DMS 273 (cell line): ENCODE results near the gene DMRTB1.

ENCODE experiments used
- DNase-seq: peaks from one replicate; lab custom pipeline; 2025; ENCODE audit not compliant: unreplicated experiment; lab: John Stamatoyannopoulos, UW

Gene DMRTB1

DNA sequence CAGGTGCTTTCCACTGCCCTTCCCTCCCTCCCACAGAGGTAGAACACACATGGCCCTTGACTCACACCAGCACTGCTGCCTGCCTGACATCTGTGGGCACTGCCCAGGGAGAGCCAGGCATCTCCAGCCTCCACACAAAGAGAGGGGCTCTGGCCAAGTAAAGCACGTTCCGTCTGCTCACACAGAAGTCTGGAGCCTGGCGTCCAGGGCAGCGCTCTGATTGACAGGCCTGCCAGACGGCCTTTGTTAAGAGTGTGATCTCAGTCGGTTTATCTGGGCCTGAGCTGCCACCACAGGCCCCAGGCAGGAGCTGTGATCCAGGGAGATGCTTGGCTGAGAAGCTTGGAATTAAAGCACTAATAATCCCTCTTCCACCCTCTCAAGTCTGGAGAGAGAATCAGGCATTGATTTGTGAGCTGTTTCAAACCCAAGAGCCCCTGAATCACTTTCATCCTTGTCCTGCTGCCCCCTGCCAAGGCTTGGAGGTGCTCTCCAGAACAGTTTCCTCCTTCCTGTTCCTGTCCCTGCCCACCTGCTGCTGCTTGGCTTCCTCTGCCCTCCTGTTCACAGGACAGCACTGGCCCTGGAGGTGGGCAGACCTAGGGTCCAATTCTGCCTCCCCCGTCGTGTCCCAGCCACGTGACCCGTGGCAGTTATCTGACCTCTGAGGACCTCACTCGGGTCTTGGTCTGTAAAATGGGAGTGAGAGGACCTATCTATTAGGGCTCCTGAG is 3.7 kb downstream of the DMRTB1 start:
- DNase-seq, result peak; percentile 66

DNA sequence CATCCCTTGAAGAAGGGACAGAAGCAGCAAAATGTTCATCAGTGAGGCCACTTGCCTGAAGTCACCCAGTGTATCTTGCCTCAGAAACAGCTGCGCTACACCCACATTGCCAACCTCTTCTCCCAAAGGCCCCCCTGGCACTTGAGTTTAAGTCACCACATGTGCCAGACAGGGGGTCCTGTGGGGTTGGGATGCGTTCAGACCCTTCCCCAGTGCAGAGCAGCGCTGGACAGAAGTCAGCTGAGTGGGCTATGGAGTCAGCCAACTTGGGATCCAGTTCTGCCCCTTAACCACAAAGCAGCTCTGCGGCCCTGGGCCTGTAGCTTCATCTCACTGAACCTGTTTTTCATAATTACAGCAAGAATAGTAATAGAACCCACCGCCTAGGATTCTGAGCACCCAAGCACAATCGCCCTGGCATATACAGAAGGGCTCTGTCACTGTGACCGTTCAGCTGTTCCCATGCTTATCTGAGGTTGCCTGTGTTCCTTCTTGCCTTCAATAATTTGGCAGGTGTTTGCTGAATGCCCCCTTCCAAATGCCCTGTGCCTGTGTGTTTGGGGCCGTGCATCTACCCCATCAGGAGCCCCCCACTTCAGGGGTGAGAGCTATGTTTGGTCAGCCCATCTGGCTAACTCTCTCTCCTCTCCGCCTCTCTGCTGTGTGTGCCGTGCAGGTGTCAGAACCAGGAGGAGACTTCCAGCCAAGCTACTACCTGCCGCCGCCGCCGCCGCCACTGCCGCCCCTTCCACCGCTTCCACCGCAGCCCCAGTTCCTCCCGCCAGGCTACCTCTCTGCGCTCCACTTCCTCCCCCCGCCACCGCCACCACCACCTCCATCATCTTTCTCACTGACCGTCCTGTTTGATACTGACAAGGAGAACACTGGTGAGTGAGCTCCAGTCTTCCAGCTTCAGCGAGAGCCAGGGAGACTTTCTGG is 5.0 kb downstream of the DMRTB1 start:
- DNase-seq, result no peak

DNA sequence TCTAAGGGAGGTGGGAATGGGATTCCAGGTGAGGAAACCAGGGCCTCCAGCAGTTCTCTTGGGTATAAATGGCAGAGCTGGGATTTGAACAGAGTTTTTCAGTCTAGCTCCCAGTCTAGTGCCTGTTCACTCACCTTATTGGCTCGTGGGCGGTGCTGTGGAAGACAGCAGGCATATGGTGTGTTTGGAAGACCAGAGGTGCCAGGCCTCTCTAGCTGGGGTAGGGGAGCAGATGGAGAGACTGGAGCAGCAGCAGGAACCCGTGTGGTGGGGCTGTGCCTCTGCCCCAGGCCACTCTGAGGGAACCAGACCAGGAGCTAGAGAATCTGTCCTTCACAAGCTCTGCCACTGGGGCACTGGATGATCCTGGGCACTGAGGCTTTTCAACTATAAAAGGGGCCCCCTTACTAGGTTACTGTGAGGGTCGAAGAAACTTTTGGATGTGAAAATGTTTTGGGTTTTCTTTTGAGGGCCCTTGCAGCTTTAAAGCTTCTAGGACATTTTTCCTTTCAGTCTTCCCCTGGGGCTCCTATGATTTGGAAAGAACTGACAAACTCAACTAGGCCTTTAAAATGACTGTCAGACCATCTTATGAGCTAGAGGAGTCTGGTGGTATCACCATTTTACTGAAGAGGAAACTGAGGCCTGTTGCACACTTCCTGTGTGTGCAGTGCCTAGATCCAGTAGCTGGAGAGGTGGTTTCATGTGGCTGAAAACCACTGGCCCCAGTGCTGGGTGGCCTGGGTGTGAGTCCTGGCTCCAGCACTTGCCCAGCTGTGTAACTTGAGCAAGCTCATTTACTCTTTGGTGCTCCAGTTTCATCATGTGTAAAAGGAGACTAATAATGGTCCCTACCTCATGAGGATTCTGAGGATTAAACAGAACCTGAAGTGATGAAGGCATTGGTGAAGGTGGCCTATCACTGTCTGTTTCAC is 6.1 kb downstream of the DMRTB1 start:
- DNase-seq, result peak; percentile 95

DNA sequence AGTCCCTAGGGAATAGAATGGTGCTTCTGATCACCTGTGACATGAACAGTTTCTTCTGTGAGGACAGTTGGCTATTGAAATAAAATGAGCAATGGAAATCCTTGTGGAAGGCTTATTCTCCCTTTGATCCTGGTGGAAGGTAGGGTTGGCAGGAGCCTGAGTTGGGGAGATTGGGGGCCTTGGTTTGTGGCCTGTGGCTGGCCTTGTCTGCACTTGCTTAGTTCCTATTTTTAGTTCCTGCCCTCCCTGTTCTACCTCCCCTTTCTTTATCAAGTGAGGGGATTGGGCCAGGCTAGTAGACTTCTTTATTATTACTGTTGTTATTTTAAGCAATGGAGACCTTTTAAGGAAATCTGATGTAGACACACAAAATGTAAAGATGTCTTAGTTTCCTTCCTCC is 8.2 kb downstream of the DMRTB1 start:
- DNase-seq, result no peak

GRCh38 chr1:53468374-53468773 is 9.2 kb downstream of the DMRTB1 start:
- DNase-seq, result no peak

- DNase-seq, result no peak
Measured at GRCh38 chr1:53469373-53469772, 10.2 kb downstream of the DMRTB1 start.

DNA sequence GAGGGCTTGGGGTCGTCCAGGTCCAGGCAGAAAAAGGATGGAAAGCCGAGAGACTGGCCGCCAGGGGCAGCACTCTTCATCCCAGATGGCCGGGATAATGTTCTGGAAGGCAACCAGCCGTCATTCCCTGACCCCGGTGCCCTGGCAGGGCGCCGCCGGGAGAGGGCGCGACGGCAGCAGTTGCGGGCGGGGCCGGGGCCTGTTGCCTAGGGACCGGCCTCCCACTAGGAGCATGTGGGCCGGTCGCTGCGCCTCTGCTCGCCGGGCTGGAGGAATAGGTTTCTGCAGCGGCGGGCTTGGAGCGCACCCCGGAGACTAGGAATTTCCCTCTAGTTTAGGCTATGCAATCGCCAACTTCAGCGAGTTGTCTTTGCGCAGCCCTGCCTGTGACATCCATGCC is 11.0 kb downstream of the DMRTB1 start:
- peak; percentile 91 for DNase-seq

- DNase-seq, result no peak
Measured at GRCh38 chr1:53470584-53470983, 11.4 kb downstream of the DMRTB1 start.

DNA sequence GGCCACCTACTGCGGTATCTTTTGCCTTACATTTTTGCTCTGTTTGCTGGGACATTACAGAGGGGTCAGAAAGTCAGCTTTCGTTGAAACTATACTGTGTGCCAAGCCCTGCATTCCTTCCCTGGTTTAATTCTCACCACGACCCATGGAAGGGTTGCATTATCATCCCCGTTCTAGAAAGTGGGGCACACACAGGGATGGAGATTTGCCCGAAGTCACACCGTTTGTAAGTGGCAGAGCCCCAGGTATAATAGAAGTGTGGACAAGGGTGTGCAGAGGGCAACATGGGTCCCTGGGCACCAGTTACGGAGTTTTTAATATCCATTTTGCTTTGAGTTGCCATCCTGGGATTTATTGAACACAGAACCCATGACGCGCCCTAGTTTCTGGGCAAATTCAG is 11.8 kb downstream of the DMRTB1 start:
- no peak for DNase-seq

GRCh38 chr1:53473463-53473862 is 14.3 kb downstream of the DMRTB1 start:
- DNase-seq, result peak; percentile 27

DNA sequence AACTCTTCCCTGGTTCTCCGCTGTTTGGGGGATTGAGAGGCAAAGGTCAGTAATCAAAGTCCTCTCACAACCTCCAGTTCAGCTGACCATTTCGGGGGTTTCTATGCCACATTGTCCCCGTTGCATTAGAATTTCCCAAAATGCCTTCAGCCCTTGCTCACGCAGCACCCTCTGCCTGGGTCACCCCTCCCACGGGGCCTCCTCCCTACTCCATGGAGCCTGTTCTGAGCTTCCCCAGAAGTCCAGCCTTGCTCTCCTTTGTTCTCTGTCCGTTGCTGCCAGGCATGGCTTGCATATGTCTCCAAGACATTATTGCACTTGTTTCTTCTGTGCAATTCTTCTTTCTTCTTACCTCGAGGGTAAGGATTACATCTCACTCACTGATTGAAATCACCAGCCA is 16.5 kb downstream of the DMRTB1 start:
- no peak for DNase-seq

DNA sequence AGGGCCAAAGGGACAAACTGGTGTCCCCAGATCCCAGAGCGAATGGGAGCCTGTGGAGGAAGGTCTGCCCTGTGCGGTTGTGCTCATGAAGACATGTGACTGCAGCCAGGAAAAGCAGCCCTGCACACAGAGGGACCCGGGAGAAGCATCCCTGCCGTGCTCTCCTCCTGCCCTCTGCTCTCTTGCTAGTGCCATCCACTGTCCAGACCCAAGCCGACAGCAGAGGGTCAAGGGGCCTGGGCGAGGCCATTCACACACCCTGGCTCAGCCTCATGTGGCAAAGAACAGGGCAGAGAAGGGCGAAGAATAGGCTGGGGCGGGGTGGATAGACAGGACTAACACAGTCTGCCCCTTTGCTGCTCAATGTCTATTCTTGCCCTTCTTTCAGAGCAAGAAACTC is 17.4 kb downstream of the DMRTB1 start:
- DNase-seq, result no peak

GRCh38 chr1:53477651-53478501 is 18.7 kb downstream of the DMRTB1 start:
- peak; percentile 87 for DNase-seq

DNA sequence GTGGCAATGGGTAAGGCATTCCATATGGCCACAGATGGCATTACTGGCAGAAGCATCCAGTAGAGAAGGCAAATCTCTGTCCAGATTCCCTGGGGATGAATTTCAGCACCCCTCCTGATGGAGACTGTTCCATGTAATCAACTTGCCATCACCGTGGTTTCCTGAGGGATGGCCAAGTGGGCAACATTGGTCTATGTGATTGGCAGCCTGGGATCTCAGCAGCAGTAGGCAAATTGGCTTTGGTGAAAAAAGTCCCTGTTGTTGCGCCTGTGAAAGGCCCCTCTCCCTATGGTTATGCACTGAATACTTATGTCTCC is 19.3 kb downstream of the DMRTB1 start:
- DNase-seq, result peak; percentile 83

GRCh38 chr1:53480678-53481077 is 21.5 kb downstream of the DMRTB1 start:
- no peak for DNase-seq

DNA sequence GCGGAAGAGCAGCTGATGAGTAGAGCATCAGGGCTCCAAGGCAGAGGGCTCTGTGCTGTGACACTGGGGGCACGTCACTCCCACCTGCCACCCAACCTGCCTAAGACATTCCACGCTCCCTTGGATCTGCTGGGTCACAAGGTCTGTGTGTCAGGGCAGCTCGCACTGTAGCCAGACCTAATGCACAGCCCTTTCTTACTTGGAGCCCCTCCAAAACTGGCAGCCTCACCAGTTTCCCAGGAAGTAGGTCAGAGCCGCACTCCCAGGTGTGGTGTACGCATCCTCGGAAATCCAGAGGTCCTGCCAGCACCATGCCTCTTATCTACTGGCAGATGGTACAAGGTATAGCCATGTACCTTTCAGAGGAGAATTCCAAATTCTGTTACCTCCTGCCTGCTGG is 22.3 kb downstream of the DMRTB1 start:
- no peak for DNase-seq

DNA sequence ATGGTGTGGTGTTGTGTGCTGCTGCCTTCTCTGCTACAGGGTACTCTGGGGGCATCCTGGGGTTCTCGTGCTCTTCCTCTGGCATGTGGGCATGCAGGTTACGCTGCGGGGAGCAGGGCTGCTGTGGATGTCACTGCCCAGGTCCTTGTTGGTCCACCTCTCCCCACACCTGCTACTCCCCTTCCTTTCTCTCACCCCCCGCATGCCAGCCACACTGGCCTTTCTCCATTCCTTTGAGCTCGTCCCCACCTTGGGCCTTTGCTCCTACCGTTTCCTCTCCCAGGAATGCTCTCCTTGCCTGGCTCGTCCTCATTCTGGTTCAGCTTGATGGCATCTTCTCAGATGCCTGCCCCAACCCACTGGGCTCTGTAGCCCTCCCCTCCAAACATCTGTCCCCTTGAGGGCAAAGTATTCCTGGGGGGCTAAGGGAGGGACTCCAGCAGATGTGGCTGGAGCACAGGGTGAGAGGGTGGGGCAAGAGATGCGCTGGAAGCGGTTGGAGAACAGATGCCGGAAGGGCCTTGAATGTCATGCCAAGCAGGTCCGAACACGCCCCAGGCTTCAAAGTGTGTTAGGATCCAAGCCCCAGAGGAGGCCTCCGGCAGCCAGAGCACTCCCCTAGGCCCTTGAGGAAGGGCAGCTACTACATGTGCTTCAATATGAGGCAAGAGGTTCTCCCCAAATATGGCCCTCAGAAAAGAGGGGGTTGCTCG is 23.4 kb downstream of the DMRTB1 start:
- DNase-seq, result peak; percentile 72

DNA sequence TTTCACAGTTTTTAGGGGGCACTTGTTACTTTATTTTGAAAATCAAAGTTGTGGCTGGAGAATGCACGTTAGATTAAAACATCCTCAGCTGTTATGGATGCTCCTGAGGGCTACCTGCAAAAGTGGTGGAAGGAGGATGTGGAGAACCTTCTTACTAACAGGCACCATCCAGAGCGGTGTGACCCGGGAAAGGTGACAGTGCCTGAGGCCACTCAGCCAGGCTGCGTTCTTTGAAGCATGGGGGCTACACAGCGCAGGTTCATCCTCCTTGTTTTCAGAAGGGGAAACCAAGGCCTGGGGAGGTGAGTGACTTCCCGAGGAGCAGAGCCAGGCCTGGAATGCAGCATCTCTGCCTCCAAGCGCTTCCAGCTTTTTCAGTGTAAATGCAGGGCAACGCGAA is 24.0 kb downstream of the DMRTB1 start:
- DNase-seq, result no peak

DNA sequence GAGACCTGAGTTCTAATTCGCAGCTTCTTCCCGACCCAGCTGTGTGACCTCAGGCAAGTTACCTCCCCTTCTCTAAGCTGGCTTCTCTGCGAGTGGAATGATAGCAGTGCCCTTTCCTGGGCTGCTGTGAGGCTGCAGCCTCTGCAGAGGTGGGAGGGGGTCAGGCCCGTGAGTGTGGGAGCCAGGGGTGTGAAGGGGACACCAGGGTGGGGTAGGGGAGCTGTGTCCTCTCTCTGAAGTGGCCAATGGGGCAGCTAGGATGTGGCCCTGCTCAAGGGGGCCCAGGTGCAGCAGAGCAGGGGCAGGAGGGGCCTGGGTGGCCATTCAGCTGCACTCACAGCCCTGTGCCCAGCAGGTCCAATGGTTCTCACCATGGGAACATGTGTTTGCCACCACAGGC is 24.5 kb downstream of the DMRTB1 start:
- no peak for DNase-seq
